ENCODE measurements around the gene CLIP2.
A peak's percentile ranks its signal among the peaks of the same experiment; 100 is the strongest.
"Not testable (repeated sequence)": the region's sequence is repeated elsewhere in the genome, so short reads cannot be mapped to it uniquely, and the experiment has no call there.

The CLIP2 gene

DNA sequence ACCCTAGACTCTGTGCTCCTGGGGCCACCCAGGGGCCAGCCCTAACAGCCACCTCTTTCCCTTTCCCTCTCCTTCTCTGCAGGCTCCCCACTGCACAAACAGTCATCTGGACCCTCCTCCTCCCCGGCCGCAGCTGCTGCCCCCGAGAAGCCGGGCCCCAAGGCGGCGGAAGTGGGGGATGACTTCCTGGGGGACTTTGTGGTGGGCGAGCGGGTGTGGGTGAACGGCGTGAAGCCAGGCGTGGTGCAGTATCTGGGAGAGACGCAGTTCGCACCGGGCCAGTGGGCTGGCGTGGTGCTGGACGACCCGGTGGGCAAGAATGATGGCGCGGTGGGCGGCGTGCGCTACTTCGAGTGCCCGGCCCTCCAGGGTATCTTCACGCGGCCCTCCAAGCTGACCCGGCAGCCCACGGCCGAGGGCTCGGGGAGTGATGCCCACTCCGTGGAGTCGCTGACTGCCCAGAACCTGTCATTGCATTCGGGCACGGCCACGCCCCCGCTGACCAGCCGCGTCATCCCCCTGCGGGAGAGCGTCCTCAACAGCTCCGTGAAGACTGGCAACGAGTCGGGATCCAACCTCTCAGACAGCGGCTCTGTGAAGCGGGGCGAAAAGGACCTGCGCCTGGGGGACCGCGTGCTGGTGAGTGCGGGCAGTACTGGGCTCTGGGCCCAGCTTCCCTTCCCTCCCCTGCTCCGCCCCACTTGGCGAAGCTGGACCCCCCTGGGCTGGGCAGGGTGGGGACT, 49.3 kb downstream of the CLIP2 start:
- no peak for DNase-seq

DNA sequence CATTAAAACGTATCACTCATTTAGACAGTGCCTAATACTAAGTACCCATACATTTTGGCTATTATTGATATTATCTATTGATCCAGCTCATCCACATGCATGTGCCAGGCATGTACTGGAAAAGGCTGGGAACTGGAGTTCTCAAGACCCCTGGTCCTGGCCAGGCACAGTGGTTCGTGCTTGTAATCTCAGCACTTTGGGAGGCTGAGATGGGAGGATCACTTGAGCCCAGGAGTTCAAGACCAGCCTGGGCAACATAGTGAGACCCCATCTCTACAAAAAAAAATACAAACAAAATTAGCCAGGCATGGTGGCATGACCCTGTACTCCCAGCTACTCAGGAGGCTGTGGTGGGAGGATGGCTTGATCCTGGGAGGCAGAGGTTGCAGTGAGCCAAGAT, 50.4 kb downstream of the CLIP2 start:
- not testable (repeated sequence) for DNase-seq

DNA sequence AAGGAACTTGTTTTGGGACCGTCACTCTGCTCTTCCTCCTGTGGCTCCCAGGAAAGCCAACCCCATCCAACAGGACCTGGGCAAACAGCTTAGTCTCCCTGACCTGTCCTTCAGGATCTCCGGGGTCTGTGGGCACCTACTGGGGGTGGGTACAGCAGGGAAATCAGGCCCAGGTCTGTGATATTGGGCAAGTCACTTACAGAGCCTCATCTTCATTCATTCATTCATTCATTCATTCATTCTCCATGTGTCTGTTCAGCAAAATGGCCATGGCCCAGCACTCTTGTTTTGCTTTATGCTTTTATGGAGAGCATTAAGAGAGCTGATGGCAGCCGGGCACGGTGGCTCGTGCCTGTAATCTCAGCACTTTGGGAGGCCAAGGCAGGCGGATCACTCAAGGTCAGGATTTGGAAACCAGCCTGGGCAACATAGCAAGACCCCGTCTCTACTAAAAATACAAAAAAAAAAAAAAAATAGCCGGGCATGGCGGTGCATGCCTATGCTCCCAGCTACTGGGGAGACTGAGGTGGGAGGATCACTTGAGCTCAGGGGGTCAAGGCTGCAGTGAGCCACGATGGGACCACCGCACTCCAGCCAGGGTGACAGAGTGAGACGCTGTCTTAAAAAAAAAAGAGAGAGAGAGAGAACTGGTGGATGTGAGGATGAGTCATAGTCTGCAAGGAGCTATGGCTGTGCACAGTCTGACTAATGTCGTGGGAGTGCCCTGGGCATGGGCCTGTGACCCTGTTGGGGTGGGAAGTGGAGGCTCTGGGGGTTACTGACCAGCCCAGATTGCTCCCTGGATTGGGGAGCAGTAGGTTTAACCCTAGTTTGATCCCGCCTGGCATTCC, 54.3 kb downstream of the CLIP2 start:
- no peak for DNase-seq

DNA sequence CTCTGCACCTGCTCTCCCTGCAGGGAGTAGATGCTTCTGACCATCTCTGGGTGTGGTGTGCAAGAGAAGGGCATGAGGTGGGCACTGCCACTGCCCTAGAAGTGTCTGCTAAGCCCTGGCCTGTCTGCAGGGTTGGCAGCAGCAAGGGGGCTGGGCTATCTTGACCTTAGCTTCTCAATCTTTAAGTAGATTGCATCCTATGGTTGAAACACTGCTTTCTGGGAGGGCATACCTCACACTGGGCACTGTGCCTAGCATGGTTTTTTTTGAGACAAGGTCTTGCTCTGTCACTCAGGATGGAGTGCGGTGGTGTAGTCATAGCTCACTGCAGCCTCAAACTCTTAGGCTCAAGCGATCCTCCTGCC, 54.9 kb downstream of the CLIP2 start:
- no peak for DNase-seq

- no peak for DNase-seq
These were observed 55.6 kb downstream of the CLIP2 start for GRCh38 chr7:74344786-74345185.

DNA sequence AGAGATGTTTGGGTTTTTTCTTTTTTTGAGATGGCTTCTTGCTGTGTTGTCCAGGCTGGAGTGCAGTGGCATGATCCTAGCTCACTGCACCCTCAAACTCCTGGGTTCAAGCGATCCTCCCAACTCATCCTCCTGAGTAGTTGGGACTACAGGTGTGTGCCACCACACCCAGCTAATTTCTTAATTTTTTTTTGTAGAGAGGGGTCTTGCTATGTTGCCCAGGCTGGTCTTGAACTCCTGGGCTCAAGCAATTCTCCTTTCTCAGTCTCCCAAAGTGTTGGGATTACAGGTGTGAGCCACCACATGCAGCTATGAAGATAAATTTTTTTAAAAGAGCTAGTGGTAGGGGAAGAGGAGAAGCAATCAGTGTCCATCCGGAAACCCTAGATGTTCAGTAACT, 56.8 kb downstream of the CLIP2 start:
- no peak for DNase-seq

- no peak for DNase-seq
These were observed 60.4 kb downstream of the CLIP2 start for GRCh38 chr7:74349621-74350020.

GRCh38 chr7:74350751-74351150, 61.5 kb downstream of the CLIP2 start:
- no peak for DNase-seq

- peak; percentile 5 for DNase-seq
These were observed 62.6 kb downstream of the CLIP2 start for GRCh38 chr7:74351836-74352235.

DNA sequence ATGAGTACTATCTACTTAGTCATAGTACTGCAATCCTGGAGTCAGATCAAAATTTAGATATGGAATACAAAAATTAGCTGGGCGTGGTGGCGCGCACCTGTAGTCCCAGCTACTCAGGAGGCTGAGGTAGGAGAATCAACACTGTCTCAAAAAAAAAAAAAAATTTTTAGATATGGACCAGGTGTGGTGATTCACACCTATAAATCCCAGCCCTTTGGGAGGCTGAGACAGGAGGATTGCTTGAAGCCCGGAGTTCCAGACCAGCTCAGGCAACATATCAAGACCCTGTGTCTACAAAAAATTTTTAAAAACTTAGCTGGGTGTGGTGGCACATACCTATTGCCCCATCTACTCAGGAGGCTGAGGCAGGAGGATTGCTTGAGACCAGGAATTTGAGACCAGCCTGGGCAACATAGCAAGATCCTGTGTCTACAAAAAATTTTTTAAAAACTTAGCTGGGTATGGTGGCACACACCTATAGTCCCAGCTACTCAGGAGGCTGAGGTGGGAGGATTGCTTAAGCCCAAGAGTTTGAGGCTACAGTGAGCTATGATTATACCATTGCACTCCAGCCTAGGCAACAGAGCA, 63.4 kb downstream of the CLIP2 start:
- DNase-seq, result not testable (repeated sequence)

GRCh38 chr7:74354009-74354408, 64.8 kb downstream of the CLIP2 start:
- no peak for DNase-seq

GRCh38 chr7:74355091-74355490, 65.9 kb downstream of the CLIP2 start:
- no peak for DNase-seq

- DNase-seq, result no peak
These were observed 67.5 kb downstream of the CLIP2 start for GRCh38 chr7:74356589-74357315.

DNA sequence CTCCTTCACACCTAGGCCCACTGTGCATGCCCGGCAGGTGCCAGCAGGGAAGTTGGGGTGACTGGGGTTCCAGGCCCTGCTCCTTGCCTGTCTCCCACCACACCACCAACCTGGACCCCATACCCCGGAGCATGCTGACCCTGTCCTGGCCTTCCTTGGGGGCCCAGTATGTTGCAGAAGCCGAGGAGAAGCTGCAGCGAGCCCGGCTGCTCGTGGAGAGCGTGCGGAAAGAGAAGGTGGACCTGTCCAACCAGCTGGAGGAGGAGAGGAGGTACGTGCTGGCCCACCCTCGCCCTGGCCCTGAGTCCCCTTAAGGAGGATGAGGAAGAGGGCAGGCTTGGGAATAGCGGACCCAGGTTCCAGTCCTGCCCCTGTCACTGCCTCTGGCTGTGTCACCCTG, 70.8 kb downstream of the CLIP2 start:
- DNase-seq, result no peak

DNA sequence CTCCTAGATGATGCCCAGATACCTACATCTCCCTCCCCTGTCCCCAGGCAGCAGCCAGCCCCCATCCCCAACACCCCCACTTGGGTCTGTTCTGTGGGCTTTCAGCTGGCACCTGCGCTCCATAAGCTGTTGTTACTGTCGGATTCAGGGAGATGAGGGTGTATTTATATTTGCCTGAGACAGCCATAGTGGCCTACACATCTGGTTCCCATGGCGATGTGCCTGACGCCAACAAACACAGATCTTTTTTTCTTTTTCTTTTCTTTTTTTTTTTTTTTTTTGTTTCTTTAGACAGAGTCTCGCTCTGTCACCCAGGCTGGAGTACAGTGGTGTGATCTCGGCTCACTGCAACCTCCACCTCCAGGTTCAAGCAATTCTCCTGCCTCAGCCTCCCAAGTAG, 73.1 kb downstream of the CLIP2 start:
- DNase-seq, result no peak

DNA sequence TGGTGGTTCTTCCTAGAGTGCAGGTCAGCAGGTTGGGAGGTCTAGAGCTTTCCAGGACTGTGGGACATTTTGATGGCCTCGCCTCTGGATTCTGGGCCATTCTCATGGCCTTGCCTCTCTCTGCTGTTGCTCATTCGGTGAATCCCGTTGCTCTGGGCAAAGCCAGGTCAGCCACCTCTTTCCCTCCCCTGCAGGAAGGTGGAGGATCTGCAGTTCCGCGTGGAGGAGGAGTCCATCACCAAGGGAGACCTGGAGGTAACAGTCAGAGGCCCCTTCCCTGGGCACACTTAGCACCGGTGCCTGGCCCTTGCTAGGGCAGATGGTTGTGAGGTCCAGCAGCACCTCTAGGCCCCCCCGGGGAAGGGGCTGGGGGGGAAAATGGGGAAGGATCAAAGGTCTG, 74.9 kb downstream of the CLIP2 start:
- DNase-seq, result no peak

GRCh38 chr7:74365322-74366022, 76.3 kb downstream of the CLIP2 start:
- DNase-seq, result peak; percentile 93

- peak; percentile 72 for DNase-seq
These were observed 82.5 kb downstream of the CLIP2 start for GRCh38 chr7:74371381-74372341.

DNA sequence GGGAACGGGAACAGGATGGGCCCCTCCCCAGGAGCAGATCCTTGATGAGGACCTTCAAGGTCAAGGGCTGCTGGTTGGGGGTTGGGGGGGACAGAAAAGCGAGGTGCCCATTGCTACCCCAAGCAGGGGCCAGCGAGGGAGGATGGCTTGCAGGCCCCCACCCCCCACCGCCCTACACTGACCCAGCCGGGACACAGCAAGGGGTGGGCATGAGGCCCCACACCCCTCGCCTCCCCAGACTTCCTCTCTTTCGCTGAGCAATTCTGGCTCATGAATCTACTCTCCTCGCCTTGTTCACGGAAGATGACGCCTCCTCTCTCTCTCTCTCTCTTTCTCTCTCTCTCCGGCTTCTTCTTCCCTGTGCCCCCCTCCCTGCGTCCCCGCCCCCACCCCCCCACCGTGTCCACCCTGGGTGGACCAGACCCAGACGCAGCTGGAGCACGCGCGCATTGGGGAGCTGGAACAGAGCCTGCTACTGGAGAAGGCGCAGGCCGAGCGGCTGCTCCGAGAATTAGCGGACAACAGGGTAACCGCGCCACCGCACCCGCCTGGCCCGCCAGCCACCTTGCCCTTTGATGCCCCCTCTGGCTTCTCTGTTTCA, 83.4 kb downstream of the CLIP2 start:
- DNase-seq, result peak; percentile 79

GRCh38 chr7:74373536-74373935, 84.3 kb downstream of the CLIP2 start:
- DNase-seq, result no peak

- no peak for DNase-seq
These were observed 86.6 kb downstream of the CLIP2 start for GRCh38 chr7:74375726-74376220.

Data from midbrain (tissue), 1 donor.